GM19351 (cell line): ENCODE measurements around the gene FXYD3.
"Not testable (repeated sequence)": the region's sequence is repeated elsewhere in the genome, so short reads cannot be mapped to it uniquely, and the experiment has no call there.

Experiments used
- ATAC-seq: cut with Tn5 transposase; IDR thresholded peaks from one replicate; pipeline ENCODE4 v1.9.1; 2021; ENCODE audit warnings: mild to moderate bottlenecking, moderate library complexity; ENCODE audit not compliant: unreplicated experiment

FXYD3 gene

DNA sequence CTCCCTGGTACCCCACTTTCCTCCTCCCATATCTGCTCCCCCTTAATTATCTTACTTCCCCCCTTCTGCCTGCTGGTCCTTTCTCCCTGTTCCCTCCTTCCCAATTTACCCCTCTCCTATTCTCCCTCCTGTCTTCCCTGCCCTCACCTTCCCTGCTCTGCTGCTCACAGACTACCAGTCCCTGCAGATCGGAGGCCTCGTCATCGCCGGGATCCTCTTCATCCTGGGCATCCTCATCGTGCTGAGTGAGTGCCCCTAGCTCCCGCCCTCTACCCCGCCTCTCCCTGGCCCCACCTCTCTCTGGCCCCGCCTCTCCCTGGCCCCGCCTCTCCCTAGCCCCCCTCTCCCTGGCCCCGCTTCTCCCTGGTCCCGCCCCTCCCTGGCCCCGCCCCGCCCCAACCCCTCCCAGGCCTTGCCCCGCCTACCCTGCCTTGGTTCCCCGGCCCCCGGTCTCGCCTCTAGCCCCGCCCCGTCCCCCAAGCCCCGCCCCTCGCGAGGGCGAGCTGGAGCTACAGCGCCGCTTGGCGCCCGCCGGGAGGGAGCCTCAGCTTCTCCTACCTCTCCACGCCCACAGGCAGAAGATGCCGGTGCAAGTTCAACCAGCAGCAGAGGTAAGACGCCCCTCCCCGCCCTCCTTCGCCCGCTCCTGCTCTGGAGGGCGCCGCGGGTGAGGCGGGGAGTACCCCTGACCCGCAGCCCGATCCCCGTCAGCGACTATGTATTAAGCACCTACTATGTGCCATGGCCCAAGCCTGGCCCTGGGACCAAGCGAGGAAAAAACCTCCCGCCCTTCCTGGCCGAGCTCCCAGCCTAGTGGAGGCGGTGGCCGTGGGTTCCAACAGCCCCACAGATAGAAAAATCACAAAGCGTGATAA is 25.6 kb downstream of the FXYD3 start:
- peak; percentile 79 for ATAC-seq

DNA sequence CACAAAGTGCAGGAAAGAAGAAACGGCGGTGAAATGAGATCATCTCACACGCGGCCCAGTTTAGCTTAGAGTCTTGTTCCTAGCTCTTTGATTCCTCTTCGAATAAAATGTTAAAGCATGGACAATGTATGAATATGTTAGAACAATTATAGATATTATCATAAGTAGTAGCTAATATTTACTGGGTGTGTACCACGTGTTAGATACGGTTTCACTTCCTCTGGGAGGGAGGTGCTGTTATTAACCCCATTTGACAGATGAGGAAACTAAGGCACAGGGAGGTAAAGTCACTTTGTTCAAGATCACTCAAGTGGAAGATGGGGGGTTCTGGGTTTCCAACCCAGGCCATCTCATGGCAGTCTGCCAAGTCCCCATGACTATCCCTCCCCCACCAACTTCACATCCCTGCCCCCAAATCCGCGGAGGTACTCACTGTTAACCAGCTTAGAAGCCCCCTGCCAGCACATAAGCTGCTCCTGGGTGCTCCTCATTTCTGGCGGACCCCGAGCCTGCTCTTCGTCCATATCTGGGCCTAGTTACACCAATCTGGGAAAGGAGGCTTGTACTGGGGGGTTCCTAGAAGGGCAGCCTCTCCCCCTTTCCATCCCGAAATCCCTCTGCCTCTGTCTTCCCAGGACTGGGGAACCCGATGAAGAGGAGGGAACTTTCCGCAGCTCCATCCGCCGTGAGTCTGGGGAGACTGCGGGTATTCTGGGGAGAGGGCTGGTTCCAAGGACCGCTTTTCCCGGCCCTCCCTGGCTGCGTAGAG is 26.4 kb downstream of the FXYD3 start:
- peak; percentile 18 for ATAC-seq

DNA sequence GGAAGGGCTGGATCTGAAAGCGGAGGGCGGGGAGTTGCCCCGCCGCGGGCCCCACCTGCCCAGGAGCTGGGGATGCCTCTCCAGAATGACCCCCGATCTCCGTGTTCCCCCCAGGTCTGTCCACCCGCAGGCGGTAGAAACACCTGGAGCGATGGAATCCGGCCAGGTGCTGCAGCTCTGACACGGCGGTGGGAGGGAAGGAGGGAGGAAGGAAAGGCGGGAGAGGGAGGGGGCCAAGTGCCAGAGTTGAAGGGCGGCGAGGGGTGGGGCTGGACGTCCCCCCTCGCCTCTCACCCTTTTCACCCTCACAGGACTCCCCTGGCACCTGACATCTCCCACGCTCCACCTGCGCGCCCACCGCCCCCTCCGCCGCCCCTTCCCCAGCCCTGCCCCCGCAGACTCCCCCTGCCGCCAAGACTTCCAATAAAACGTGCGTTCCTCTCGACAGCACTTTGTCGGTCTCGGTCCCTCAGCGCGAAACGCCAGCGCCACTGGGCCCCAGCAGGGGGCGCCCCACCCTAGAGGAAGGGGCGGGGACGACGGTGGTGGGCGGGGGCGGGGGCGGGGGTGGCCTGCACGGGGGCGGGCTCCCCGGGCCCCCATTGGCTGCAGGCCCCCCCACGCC is 27.1 kb downstream of the FXYD3 start:
- no peak for ATAC-seq

DNA sequence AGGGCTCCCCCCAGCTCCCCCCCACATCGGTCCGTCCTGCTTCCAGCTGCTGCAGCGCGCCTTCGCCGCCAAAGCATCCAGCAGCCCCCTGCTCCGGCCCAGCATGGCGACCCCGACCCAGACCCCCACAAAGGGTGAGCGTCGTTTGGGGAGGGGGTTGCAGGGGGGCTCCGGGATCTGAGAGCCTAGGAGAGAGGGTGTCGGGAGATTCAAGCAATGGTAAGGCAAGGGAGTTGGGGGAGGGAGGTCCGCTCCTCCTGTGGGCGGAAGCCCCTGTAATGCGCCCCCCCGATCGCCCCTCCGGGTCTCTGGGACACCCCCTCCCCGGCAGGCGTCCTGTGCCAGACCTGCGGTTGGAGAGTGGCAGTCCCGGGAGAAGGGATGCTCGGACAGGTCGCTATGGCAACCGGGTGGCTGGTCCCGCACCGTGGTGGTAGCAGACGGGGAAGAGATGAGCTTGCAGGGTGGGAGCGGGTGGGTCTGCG is 27.6 kb downstream of the FXYD3 start, which contains the start of gene FXYD7:
Gene FXYD7 (plus strand): TSS at position 25 of the 485 bp plus-strand sequence. CDS start 79 bp downstream, at position 104.
- no peak for ATAC-seq

DNA sequence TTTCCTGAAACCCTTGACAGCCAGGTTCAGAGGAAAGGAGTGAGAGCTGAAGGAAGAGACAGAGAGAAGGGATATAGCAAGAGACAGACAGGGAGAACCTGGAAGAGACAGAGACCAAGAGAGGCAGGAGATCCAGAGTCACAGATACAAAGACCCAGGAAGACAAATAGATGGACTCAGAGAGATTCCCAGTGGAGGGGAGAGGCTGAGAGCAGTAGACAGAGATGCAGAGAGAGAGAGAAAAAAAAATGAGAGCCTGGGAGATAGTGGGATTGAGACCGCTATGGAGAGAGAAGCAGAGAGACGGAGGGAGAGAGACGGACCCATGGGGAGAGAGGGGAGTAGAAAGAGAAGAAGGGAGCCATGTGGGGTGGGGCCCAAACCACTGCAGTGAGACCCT is 28.2 kb downstream of the FXYD3 start:
- no peak for ATAC-seq

DNA sequence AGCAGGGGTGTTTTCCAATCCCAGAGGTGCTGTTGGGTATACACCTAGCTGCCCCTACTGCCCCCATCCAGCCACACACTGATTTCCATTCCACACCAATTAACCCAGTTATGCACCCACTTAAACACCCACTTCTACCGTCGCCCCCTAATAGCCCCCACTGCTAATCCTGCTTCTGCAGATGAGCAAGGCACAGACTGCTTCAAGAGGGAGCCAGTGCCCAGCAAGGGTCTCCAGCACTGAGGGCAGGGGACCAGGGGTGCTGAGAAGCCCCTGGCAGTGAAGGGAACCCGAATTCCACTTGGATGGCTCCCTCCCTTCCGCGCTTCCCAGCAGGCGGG is 28.6 kb downstream of the FXYD3 start:
- ATAC-seq = no peak

DNA sequence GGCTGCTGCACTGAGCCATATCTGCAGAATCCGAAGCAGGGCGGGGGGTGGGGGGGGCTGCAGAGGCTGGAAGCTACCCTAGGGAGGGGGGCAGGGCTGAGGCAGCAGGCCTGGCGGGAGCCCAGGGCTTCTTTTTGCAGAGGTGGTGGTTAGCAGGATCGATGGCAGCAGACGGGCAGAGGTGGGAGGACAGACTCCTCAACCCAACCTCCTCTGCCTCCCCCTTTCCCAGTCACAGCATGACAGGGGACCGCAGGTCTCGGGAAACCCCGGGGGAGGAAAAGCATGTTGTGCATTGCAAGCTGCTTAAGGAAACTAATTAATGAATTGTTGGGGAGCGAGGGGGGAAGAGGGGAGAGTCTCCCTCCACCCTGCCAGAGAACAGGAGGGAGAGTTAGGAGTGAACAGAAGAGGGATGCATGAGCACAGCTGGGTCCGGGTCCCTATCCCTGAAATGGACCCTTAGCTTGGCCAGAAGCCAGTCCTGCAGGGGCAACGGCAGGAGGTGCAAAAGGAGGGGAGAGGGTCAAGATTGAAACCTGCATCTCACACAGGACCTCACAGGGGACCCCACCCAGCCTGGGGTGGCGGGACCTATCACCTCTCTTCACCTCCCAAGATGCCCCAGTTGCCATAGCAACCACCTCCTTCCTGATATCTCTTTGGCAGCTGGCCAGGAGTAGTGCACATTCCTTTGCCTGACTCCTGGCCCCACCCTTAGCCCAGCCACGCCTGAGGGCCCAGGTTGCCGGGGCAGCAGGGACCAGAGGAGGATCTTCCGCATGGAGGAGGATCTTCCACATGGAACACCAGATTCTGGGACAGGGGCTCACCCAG is 29.2 kb downstream of the FXYD3 start:
- no peak for ATAC-seq

DNA sequence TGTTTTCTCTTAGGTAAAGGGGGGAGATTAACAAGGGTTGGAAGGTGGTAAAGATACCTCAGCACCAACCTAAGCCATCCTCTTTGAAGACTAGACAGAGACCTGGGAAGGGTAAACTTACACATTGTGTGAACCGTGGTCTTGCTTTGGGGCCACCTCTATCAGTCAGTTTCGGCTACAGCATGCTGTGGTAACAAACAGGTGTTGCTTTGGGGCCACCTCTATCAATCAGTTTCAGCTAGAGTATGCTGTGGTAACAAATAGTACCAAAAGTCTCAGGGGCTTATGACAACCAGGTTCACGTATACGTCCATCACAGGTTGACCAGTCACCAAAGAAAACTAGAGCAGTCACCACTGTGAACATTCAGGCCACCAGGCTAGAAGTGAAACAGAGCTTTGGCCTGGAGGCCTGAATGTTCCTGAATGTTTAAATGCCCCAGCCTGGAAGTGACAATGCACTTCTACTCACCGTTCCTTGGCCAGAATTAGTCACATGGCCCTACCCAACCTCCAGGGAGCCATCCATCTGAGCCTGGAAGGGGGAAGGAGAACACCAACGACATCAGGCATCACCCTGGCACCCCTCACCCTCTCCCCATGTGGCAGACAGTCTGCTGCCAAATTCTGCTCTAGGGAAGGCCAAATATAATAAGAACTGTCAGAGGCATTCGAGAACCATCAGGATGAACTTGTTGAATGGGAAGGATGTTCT is 31.3 kb downstream of the FXYD3 start:
- no peak for ATAC-seq

DNA sequence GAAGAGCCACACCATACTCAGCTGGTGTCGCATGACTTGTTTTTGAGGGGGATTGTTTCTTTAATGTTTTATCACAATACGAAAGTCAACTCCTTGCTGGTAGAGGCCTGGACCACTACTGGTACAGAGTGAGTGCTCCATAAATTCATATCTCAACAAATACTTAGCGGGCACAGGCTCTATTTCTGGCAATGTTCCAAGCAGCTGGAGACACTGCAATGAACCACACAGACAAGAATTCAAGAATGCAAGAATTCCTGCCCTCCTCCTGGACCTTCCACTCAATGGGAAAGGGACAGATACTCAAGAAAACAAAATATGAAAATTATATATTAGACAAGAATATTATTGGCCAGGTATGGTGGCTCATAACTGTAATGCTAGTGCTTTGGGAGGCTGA is 33.8 kb downstream of the FXYD3 start:
- ATAC-seq = no peak

DNA sequence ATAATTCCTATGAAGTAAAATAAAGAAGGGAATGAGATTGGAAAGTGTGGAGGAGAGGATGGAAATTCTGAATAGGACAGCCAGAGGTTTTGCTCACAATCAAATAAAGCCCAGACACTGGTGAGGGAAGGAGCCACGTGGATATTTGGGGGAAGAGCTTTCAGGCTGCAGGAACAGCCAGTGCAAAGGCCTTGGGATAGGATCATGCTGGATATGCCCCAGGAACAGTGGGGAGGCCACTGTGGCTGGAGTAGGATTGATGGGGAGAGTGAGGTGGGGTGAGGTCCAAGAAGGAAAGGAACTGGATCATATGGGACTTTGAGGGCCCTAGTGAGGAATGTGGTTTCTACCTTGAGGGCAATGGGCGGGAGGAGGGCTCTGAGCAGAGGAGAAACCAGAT is 34.8 kb downstream of the FXYD3 start:
- no peak for ATAC-seq

DNA sequence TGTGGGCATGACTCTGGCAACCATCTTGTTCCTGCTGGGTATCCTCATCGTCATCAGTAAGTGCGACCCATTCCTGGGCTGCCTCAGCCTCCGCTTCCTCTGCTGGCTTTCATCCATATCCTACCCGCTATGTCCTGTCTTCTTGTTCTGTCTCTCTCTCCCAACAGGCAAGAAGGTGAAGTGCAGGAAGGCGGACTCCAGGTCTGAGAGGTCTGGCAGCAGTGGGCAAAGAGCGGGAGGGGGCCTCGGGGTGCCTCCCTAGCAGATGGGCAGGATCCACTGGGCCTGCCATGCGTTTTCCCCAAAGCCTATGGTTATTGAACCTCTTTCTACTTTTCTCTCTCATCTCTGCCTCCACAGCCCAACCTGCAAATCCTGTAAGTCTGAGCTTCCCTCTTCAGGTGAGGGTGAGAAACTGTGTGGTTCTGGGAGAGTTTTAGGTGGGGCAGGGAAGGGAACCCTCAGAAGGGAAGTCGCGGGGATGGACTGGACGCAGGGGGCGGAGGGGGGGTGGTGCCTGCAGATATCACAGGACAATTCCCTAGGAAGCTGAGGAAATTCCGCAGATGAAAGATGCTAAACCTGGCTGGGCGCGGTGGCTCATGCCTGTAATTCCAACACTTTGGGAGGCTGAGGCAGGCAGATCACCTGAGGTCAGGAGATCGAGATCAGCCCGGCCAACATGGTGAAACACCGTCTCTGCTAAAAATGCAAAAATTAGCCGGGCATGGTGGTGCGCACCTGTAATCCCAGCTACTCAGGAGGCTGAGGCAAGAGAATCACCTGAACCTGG is 35.8 kb downstream of the FXYD3 start:
- no peak for ATAC-seq

DNA sequence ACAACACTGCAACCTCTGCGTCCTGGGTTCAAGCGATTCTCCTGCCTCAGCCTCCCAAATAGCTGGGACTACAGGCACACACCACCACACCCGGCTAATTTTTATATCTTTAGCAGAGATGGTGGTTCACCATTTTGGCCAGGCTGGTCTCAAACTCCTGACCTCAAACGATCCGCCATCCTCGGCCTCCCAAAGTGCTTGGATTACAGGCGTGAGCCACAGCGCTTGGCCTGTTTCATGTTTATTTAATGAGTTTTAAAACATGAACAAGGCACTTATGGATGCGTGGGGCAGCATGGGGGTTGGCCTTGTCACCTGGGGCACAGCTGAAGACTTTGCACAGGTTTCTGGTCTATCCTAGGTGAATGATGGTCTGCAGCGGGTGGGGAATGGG is 37.5 kb downstream of the FXYD3 start:
- ATAC-seq = not testable (repeated sequence)

DNA sequence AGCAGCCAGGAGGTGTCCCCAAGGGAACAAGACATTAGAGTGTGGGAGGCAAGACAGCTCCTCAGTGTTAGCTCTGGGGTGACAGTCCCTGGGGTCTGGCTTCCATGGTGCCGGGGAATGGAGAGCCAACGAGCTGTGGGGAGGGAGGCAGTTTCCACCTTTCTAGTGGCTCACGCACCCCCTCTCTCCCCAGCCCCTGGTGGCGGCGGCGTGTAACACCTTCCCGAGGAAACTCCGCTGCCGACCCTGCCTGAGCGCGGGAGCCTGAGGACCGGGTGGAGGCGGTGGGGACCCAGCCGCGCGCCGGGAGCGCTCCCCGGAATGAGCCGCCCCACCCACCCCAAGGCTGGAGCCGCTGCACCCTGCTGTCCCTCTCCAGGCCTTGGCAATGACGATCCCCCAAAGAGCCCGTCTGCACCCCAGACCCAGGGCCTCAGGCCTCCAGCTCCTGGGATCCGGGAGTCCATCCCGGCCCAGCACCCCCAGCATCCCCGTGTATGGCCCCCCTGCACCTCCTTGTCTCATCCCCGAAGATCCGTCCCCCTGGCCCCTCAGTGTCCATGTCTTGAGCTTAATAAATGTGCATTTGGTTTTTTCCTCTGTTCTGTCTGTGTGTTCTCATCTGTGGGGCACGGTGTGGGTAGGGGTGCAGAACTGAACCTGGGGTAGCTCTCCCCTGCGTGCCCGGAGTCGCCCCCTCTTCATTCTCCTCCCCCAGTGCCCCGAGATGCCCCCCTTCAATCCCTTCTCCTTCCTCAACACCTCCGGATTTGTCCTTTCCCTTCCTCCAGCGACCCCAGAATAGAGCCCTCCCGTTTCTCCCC is 38.3 kb downstream of the FXYD3 start:
- peak; percentile 56 for ATAC-seq

DNA sequence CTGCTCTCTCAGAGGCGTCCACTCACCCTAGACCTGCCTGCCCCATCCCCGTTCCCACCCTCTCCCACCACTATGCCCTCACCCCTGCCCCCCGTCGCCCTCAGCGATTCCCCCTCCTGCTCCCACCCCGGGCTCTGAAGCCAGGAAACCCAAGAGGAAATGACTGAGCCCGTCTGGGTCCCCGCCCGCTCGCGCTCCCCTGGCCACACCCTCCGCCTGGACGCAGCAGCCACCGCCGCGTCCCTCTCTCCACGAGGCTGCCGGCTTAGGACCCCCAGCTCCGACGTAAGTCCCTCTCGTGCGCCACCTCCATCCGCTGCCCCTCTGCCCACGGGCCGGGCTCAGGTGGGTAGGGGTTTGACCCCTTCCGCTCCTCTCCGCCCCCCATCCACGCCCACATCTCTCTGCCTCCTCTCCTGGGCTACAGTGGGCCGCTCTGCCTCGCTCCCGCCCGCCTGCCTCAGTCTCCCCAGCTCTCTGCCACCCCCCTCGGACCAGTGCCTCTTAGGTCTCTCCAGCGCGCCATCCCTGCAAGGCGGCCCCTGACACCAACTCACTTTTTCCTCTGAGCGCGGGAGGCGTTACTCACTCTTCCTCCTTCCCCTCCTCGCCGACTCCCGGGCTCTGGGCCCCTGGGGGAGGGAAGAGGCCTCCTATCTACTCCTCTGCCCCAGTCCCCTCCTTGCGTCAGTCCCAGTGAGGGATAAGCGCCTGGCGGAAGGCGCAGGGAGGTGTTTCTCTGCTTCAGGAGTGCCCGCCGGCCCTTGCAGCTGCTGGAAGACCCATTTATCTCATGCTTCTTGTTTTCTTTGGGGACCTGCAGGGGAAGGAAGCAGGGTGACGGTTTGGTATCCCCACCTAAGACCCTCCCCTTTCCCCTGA is 39.1 kb downstream of the FXYD3 start, which contains the start of gene FXYD5:
Gene FXYD5 (plus strand): TSS at position 211 of the 882 bp plus-strand sequence. CDS start 816 bp downstream, outside the sequence.
- peak; percentile 43 for ATAC-seq

DNA sequence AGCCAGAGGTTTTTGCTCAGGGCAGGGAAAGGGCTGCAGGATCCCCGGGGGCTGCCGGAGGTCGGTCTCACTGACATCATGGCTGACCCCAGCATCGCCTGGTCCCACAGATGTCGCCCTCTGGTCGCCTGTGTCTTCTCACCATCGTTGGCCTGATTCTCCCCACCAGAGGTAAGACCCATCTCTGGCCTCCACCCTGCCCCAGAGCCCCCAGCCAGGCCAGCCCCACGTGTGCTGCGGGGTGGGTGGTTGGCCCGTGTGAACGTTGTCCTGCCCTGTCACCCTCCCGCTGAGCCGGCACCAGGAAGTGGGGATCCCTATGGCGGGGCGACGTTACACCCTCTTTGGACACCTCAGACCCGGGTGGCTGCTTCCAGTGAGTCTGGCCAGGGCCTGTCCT is 39.8 kb downstream of the FXYD3 start:
- ATAC-seq = peak; percentile 39

DNA sequence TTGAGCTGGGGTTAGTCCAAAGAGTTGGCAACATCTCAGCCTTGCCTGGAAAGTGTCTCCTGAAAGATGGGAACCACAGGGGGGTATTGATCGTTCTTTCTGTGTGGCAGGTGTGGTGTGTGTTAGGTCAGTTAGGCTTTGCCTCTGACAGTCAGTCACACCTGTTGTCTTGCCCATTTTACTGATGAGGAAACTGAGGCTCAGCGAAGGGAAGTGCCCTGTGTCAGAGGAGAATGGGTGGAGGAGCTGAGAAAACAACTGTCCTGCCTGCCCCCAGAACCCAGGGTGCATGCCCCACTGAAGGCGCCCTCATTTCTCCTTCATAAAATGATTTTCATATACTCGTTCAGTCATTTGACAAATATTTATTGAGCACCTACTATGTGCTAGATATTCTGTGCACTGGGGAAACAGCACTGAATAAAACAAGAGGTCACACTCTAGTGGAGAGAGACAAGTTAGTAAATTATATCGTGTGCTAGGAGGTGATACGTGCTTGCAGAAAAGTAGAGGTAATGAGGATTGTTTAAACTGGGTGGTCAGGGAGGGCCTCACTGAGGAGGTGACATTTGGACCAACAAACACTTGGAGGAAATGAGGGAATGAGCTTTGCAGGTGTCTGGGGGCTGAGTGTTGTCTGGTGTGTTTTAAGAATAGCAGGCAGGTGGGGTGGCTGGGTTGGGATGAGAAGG is 40.5 kb downstream of the FXYD3 start:
- no peak for ATAC-seq

DNA sequence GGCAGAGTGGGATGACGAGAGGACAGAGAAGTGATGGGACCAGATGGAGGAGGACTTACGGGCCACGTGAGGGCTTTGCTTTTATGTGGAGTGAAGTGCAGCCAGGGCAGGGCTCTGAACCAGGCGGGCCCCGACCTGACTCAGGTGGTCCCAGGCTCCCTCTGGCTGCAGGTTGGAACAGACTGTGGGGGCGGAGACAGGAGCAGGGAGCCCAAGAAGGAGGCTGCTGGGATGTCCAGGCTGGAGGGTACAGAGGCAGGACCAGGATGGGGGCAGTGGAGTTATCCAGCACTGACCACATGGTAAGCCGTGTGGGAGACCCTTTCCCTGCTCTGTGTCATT is 41.0 kb downstream of the FXYD3 start:
- ATAC-seq = no peak
